GM19328 (cell line): ENCODE results near the gene TEX22.
"Not testable (repeated sequence)": the region's sequence is repeated elsewhere in the genome, so short reads cannot be mapped to it uniquely, and the experiment has no call there.

Experiments
- ATAC-seq: cut with Tn5 transposase; IDR thresholded peaks from one replicate; pipeline ENCODE4 v1.9.1; 2021; ENCODE audit warnings: mild to moderate bottlenecking, moderate library complexity; ENCODE audit not compliant: unreplicated experiment

TEX22 gene

GRCh38 chr14:105398044-105398725 lies at the start of gene TEX22:
TSS of gene TEX22 (plus strand) at chr14:105398538. CDS start at chr14:105399341, 803 bp downstream.
- ATAC-seq, result peak; percentile 71

GRCh38 chr14:105348945-105349699 lies 49.2 kb upstream of the TEX22 start:
- ATAC-seq, result no peak

GRCh38 chr14:105349992-105350391 lies 48.3 kb upstream of the TEX22 start:
- no peak for ATAC-seq

- no peak for ATAC-seq
Measured at GRCh38 chr14:105350450-105351244, 47.7 kb upstream of the TEX22 start.

- ATAC-seq, result no peak
Measured at GRCh38 chr14:105351410-105351809, 46.9 kb upstream of the TEX22 start.

GRCh38 chr14:105351920-105352851 lies 46.2 kb upstream of the TEX22 start:
- no peak for ATAC-seq

- ATAC-seq, result no peak
Measured at GRCh38 chr14:105353136-105353535, 45.2 kb upstream of the TEX22 start.

- no peak for ATAC-seq
Measured at GRCh38 chr14:105354541-105354940, 43.8 kb upstream of the TEX22 start.

GRCh38 chr14:105355049-105355575 lies 43.2 kb upstream of the TEX22 start:
- no peak for ATAC-seq

- no peak for ATAC-seq
Measured at GRCh38 chr14:105355850-105356604, 42.3 kb upstream of the TEX22 start.

- ATAC-seq, result no peak
Measured at GRCh38 chr14:105356927-105357326, 41.4 kb upstream of the TEX22 start.

- ATAC-seq, result no peak
Measured at GRCh38 chr14:105357626-105358025, 40.7 kb upstream of the TEX22 start.

GRCh38 chr14:105358140-105358846 lies 40.0 kb upstream of the TEX22 start:
- no peak for ATAC-seq

- ATAC-seq, result no peak
Measured at GRCh38 chr14:105358943-105359342, 39.4 kb upstream of the TEX22 start.

GRCh38 chr14:105361412-105361811 lies 36.9 kb upstream of the TEX22 start:
- not testable (repeated sequence) for ATAC-seq

- ATAC-seq, result no peak
Measured at GRCh38 chr14:105363847-105364708, 34.3 kb upstream of the TEX22 start.

- no peak for ATAC-seq
Measured at GRCh38 chr14:105365101-105365500, 33.2 kb upstream of the TEX22 start.

- no peak for ATAC-seq
Measured at GRCh38 chr14:105365681-105366080, 32.7 kb upstream of the TEX22 start.
